ENCODE results near the gene SON.
A peak's percentile ranks its signal among the peaks of the same experiment; 100 is the strongest.

GRCh38 chr21:33588485-33589335 lies 45.9 kb downstream of the SON start, which contains the start of gene DONSON:
- peak in 3 of 4 experiments; percentile 12 to 44 (median 16) for TF ChIP-seq CTCF (IDR thresholded peaks at IDR 0.05)
- TF ChIP-seq POLR2A (IDR thresholded peaks at IDR 0.05) = peak; percentile 53 to 78
- TF ChIP-seq EP300 (IDR thresholded peaks at IDR 0.05) = no peak
